GM18870 (cell line): ENCODE measurements around the gene FAM25A.

ENCODE experiments used
- ATAC-seq: cut with Tn5 transposase; IDR thresholded peaks from one replicate; pipeline ENCODE4 v1.9.1; 2021; ENCODE audit warnings: moderate library complexity; ENCODE audit not compliant: unreplicated experiment

FAM25A gene

DNA sequence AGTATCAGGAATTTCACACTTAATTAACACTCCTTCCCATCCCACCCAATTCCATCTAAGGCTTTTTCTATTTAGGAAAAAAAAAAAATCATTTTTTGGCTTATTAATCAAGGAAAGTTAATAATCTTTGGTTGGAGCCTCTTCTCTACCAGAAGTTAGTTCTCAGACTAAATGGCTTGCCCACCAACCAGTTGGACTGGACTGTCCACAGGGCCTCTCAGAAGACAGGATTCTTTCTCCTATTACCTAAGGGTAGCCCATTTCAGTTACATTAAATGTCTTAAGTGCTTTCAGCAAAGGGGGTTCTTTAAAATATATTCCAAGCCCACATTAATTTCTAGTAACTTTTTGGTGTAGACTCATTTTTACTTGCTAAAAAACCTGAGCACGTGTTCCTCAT lies 39.3 kb downstream of the FAM25A start:
- ATAC-seq, result no peak

DNA sequence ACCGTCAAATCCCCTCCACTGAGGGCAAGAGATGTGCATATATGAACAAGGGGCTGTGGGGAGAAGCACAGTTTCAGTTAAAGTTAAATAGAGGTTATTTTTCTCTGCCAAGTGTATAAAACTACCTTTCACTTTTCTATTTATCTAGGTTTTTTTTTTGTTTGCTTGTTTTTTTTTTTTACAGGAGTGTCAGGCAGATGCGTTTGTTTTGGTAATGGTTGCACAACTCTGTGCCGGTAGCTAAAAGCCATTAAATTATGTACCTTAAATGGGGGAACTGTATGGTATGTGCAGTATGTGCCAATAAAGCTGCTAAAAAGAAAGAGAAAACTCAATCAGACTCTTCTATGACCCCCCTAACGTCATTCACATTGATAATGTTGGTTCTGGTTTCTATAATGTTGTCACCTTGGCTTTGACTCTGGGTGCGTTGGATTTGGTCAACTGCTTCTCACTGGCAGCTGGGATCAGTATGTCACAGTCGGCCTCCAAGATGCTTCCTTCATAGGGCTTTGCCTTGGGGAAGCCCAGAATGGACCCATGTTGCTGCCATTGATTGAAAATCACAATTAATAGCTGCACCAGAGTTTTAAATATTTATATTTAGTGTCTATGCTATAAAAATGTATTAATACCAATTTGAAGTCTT lies 40.3 kb downstream of the FAM25A start:
- ATAC-seq, result no peak

DNA sequence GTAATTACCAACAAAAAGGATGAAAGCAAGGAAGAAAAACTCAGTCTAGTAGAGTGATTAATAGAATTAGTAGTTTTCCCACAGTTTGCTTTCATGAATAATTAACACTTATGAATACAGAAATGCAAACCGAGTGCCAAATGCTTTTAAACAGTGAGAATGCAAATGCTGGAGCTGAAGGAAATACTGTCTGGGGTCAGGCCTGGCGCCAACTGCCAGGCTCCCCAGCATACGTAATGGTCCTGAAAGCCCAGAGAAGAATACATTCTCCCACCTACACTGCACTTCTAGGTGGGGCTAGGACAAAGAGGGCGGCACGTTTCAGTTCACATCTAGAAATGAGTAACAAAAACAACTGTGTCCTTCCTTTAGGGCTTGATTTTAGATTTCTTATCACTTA lies 44.6 kb downstream of the FAM25A start:
- ATAC-seq, result no peak

DNA sequence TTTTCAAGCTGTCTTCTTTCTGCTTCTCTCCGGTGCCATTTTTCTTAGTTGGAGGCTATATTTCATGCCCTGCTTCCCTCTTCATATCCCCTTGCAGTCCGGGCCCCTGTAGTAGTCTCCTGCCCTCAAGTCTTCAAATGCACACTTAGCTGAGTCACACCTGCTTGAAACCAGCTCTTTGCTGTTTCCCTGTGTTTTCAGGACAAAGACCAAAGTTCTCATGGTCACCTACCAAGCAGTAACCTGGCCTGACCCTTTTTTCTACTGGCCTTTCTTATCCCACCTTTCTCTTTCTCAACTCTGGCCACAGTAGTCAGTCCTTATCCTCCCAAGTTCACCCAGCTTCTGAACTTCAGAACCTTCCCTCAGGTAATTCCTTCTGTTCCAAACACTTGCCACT lies 46.1 kb downstream of the FAM25A start:
- ATAC-seq, result no peak

DNA sequence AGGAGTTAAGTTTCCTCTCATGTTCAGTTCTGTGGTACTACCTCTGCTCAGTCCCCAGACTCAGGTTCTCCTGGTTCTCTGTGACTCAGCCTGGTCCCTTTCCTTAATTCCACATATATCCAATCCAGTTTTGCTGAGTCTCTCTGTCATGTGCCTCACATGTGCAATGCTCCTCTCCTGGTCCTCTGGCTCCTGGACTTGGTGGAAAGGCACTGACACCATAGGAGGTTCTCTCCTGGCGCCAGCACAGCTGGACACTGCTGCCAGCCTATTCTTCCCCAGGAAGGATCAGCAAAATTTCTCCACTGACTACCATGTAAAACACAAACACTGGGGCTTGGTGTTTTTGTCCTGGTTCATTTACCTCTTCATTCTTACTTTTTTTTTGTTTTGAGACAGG lies 46.8 kb downstream of the FAM25A start:
- no peak for ATAC-seq

DNA sequence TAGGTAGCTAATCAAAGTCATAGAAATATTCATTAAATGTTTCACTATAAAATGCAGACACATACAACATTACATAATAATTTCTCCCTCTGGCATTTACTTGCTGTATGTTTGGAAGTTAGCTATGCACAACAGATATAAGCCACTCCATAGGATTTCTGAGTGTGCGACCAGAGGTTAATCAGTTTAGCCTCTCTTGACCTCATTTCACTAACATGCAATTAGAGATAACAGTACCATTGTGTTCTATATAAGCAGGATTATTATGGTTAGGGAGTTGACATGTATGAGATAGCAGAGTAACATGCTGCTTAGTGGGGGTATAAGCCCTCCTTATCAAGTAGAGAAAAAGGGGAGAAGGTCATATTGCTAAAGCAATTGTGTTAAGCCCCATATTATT lies 48.2 kb downstream of the FAM25A start:
- no peak for ATAC-seq

DNA sequence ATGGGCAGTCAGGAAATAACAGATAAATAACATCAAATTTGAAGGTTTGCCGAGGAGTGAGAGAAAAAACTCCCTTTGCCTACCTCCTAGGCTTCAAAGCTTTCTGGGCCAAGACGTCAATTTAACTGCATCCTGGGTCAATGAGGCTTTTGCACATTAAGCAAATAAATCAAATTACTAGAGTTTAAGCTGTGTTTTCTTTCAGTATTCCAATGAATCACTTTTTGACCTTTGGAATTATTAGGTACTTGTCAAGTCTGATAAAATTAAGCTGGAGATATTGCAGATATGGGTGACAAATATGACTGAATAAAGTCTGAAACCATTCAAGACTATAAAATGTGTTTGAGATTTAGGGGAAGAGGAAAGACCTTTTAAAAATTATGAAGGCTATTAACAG lies 52.4 kb downstream of the FAM25A start:
- ATAC-seq, result no peak
